Hepatic stellate cell (primary cell): ENCODE measurements around the gene ATMIN.

ENCODE experiments used
- DNase-seq: peaks from one replicate; pipeline ENCODE4 v3.0.0; 2011; ENCODE audit warnings: low spot score

Gene ATMIN

GRCh38 chr16:81070979-81071378 is 35.3 kb downstream of the ATMIN start:
- no peak for DNase-seq

DNA sequence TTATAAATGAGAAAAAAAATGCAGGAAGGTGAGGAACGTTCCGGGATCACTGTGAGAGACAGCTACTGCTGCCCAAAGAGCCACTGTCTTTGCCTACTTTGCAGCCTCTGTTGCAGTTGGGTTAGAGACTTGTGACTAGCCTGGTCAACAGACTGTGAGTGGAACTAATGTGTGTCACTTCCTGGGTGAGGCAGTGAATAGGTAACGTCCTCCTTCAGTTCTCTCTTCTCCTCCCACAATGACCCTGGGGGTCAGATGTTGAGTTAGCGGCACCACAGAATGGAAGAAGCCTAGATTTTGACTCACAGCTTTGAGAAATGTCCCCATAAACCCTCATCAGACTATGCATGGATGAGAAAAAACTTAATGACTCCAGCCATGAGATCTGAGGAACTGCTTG is 36.2 kb downstream of the ATMIN start:
- peak; percentile 21 for DNase-seq

- DNase-seq, result no peak
Observed at GRCh38 chr16:81073560-81074330, 38.1 kb downstream of the ATMIN start.

GRCh38 chr16:81076566-81077075 is 41.0 kb downstream of the ATMIN start:
- DNase-seq, result peak; percentile 79

DNA sequence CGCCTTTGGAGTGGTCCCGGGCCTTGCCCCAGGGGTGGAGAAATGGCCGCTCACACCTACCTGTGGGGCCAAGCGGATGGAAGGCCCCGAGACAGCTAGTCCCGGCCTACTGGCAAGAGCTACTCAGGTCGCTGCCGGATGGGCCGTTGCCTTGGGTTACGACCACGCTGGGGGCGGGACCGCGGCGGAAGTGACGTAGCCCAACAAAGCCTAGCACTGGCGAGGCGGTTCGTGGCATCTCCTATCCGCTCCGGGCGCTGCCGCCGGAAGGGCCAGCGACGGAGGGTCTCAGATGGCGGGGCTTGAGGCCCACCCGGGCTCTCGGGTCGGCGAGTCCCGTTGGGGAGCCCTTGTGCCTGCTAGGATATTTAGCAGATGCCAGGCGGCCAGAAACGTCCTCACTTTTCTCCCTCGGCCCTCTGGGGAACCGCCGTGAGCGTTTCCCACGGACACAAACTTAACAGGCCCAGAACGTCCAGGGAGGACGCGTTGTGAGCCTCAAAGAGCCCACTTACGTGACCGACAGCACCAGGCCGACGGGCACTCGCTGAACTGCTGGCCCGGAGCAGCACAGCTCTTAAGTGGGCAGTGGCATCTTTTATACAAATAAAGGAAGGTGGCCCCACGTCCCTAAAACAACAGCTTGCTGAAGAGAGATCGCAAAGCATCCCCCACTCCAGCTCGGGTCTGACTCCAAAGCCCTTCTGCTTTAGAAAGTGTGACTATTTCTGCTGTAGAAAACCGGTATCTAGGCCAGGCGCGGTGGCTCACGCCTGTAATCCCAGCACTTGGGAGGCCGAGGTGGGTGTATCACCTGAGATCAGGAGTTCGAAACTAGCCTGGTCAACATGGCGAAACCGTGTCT is 41.7 kb downstream of the ATMIN start, which contains the start of gene C16orf46:
Gene C16orf46, minus strand, starts transcription at position 163 of the 865 bp plus-strand sequence. CDS start 13,283 bp downstream, outside the sequence.
- peak; percentile 96 for DNase-seq

DNA sequence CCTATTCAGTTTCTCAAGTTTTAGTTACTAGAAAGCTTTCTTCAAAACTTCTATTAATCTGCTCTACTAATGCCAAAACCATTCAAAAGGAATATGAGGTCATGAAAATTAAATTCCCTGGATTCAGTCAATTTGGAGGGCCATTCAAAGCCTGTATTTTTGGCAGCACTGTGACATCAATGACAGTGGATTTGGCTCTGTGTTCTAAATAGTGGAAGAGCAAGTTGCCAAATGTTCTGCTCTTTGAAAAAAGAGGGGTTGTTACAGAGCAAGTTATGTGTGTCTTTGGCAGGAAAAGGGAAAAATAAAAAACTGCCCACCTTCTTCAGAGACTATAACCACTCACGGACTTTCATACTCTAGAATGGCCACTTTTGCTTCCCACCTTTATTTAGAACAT is 44.6 kb downstream of the ATMIN start:
- no peak for DNase-seq

DNA sequence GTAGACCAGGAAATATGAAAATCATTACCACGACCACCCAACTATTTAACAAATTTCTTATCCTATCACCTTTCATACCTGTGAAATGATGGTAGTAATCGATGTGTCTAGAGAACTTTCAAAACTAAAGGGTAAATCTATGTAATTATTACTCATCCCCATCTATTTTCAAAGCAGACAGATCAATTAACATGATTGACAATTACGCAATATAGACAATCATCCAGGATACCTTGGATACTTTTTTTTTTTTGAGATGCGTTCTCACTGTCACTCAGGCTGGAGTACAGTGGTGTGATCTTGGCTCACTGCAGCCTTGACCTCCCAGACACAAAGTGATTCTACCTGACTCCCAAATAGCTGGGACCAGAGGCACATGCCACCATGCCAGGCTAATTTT is 45.4 kb downstream of the ATMIN start:
- DNase-seq, result no peak

DNA sequence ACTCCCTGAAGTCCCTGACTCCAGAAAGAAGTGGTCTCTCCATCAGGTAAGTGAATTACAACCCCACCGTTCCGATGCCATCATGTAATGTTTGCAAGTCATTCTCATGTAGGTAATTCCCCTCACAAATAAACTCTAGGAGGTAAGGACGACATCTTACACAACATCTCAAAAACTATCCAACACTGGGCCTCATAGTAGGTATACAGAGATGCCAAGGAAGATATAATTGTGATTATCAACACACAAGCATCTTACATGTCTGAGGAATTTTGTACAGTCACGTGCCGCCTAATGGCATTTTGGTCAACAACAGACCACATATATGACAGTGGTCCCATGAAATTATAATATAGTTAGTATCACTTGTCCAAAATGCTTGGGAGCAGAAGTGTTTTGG is 53.2 kb downstream of the ATMIN start:
- DNase-seq, result no peak

- no peak for DNase-seq
Observed at GRCh38 chr16:81094771-81095251, 59.2 kb downstream of the ATMIN start.

DNA sequence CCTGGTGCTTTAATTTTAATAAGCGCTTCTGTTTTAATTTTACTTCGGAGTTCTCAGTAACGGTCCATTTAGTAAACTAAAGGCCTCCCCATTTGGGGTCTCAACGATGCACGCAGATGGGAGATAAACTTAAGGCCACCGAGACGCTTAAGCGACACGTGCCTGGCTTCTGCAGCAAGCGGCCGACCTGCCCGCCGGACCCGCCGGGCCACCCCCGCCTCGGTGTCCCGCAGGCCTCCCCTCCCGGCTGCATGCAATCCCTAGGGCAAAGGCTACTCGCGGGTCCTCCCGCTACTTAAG is 60.0 kb downstream of the ATMIN start:
- no peak for DNase-seq

- peak; percentile 97 for DNase-seq
Observed at GRCh38 chr16:81095953-81096714, 60.5 kb downstream of the ATMIN start, which contains the start of gene GCSH. Gene GCSH (minus strand): TSS chr16:81096395. CDS start chr16:81096278, 117 bp downstream.

DNA sequence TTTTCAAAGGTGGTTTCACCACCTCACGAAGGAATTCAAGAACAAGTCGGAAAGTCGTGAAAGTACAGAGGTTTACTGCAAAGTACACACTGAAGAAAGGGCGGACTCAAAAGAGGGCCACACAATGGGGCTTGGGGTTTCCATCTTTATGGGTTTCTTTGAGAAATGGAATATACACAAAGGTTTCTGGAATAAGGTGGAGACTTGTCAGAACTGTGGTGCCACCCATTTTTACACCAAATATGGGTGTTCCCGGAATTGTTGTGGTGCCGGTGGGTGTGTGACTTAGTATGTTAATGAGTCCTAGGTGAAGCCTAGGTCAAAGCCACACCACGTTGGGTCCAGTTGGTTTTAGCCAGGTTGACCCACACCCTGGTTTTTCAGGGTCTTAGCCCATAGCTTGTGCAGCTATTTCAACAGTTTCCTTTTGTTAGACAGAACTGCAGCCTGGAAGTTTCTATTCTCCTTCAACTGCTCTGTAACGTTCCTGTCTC is 61.1 kb downstream of the ATMIN start:
- no peak for DNase-seq
